NT2/D1 (cell line): ENCODE measurements around the gene SQSTM1.

Experiments used
- YY1 ChIP-seq: IDR thresholded peaks from 2 replicates; pipeline ENCODE4 v1.6.1; 2011; ENCODE audit not compliant: insufficient read length, insufficient read depth
- ZNF274 ChIP-seq: IDR thresholded peaks from 2 replicates; pipeline ENCODE4 v1.6.1; 2011; ENCODE audit warnings: mild to moderate bottlenecking, low read depth, low read length

DNA sequence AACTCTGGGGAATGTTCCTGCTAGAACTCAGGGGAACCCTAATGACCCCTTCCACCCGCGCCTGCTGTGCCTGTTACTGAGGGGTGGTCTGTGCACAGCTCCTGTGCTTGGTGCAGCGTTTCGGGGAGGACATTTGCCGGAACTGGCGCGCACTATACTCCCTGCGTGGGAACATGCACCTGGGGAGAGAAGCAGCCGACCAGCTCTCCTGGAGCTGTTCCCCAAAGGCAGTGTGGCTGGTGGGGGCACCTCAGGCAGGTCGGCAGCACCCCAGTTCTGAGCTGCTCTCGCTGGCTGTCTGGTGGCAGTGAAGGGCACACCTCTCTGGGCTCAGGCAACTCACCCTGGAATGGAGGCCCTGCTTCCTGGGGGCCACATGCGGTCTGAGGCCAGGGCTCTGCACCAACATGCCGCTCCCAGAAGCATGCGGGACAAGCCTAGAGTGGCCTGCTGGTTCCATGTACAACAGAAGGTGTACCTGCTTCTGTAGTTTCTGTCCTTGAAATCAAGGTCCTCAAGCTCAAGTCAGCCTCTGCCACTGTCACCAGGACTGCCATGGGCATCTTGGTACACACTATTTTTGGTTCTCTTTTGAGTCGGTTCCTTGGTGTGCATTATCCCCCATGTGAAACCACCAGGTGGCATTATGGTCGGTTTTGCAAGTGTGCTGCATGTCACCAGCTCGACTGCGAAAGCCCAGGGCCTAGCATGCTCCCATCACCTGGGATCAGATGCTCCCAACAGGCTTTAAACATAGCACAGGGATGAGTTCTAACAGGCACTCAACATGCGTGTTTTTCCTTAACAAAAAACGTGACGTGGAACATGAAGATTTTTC, 45.8 kb downstream of the SQSTM1 start:
- TF ChIP-seq YY1 = no peak
- TF ChIP-seq ZNF274 = no peak
